ENCODE measurements around the gene VENTX.
"Not testable (repeated sequence)": the region's sequence is repeated elsewhere in the genome, so short reads cannot be mapped to it uniquely, and the experiment has no call there.

VENTX gene

DNA sequence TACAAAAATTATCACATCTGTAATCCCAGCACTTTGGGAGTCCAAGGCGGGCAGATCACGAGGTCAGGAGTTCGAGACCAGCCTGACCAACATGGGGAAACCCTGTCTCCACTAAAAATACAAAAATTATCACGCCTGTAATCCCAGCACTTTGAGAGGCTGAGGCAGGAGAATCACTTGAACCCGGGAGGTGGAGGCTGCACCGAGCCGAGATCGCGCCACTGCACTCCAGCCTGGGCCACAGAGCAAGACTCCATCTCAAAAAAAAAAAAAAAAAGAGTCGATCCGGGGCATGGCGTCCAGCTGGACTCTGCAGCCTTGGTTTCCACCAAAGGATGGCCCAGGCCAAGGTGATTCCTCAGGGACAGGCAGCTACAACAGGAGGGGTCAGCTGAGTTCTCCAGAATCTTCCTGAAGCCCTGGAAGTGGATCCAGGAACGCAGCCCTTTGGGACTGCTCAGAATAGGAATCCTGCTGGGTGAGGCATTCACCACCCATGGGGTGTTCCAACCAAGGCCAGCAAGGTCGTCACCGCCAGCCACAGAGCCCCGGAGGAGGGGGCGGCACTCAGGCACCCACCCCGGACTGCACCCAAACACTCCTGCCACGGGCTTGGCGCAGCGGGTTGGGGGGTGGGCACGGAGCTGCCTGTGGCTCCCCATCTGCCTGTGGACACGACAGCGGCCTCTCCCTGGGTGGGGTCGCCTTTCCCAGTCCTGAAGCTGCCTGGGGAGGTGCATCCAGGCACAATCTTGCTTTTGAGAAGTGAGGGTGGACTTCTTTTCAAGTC is 19.7 kb upstream of the VENTX start:
- no peak for DNase-seq

DNA sequence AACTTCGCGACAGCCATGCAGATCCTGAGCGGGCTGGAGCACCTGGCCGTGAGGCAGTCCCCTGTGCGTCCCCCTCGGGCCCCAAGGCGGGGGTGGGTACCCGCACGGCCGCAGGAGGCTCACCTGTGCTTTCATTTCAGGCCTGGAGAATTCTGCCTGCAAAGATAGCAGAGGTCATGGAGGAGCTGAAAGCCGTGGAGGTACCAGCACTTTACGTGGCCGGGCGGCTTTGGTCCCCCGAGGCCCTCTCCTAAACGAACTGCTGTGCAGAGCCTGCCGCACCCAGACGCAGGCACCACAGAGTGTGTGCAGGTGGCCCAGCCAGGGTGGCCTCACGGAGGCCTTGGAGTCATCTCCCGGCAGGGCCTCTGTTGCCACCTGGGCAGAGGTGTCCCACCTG is 18.8 kb upstream of the VENTX start:
- DNase-seq, result no peak

DNA sequence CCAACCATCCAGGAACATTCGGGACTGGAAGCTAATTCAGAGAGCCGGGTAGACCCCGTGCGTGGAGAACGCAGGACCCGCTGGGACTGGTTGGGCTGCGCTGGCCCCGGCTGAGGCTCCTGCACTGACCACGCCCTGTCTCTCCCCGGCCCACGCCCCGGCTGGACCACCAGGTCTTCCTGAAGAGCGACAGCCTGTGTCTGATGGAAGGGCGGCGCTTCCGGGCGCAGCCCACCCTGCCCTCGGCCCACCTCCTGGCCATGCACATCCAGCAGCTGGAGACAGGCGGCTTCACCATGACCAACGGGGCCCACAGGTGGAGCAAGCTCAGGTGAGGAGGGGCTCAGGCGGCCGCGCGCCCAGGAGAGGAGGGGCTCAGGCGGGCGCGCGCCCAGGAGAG is 17.9 kb upstream of the VENTX start:
- DNase-seq, result no peak

DNA sequence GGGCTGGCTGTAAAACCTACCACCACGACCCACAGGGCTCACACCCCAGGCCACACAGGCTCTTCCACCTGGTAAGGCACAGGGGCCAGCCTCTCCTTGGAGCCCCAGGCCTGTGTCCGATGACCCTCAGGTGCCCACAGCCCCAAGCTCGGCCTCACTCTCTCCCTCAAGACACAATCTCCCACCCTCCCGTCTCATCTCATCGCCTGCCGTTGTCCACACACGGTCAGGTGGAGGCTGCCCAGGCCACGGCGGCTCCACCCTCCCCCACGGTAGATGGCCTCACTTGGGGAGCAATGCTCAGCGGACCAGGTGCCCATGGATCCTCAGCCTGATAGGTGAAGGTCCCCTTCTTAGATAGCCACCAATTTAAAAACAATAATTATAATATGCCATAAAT is 16.3 kb upstream of the VENTX start:
- DNase-seq, result no peak

DNA sequence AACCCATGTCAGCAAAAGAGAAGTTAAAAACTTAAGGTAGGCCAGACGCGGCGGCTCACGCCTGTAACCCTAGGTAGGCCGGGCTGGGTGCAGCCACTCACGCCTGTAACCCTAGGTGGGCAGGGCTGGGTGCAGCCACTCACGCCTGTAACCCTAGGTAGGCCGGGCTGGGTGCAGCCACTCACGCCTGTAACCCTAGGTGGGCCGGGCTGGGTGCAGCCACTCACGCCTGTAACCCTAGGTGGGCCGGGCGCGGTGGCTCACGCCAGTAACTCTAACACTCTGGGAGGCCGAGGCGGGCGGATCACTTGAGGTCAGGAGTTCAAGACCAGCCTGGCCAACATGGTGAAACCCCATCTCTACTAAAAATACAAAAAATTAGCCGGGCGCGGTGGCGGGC is 15.9 kb upstream of the VENTX start:
- DNase-seq, result not testable (repeated sequence)

DNA sequence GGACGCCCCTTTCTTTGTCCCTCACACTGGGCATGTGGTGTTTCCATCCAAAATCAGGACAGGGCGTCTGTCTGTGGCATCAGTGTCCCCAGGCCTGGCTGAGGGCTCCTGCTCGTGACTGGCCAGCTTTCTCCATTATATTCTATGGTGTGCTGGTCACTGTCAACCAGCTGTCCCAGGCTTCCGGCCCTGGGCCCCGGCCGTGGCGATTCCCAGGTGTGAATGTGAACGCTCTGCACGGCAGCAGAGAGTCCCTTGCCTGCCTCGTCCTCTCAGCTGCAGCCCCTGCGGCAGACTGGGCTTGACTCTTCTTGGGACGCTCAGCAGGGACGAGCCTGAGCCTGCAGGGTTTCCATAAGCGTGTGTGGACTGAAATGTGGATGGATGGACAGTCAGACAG is 13.6 kb upstream of the VENTX start:
- DNase-seq, result no peak

DNA sequence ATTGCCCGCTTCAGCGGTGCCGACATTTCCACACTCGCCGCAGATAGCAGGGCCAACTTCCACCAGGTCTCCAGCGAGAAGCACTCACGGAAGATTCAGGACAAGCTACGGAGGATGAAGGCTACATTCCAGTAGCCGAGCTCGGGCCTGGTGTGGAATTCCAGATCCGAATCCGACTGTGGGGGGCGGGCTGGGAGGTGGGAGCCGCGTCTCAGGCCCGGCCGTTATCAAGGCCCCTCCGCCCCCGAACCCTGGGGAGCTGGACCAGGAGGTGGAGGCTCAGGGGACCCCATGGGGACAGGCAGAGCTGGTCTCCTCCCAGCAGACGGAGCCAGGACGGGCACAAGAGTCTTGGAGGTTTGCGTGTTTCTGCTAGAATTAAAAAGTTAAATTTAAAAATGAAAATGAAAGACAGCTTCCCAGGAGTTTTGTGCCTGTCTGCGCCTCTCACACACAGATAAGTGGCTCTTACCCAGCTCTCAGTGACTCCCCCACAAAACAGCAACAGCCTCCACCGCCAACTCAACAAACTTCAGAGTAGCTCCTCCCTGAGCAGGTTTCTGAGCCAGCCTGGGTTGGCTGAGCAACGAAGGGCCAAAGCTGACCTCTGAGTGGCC is 12.8 kb upstream of the VENTX start:
- no peak for DNase-seq

DNA sequence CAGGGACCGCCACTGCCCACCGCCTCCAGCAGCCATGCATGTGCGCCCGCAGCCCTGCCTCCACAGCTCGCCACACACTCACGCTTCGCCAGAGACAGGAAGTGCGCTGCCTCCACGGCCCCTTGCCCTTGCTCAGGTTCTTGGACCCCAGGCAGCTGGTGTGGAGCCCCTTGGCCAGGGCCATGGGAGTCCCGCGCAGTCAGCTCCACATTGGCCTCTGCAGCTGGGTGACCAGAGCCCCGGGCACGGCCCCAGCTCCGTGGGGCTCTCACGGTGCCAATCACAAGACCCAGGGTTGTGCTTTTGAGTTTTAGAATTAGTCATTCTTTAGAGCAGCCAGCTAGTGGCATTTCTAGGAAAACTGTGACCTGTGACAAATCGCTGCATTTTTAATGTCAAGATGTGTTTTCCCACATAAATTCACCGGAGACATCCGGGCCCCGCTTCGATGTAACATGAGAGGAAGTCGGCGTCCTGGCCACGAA is 11.9 kb upstream of the VENTX start:
- no peak for DNase-seq

DNA sequence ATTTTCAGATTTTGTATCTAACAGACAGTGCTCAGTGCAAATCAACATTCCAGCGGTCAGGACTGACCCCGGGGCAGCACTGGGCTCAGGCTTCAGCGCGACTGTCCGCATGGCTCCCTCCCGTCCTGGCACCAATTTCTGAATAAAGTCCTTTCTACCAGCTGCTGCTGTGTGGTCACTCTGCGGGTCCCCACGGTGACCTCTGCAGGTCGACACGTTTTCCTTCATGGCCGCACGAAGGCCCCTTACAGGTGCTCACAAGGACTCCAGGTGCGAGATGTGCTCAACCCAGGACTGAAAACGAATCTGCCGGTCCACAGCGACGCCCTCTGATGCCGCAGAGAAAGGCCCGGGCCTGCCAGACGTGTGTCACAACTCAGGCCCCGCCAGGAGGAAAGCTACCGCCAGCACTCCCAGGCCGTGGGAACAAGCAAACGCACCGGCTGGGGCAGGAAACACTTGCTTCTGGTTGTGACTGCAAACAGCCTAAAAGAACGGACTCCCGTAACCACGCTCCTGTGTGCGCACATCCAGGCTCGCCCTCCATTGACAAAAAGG is 11.3 kb upstream of the VENTX start:
- no peak for DNase-seq

DNA sequence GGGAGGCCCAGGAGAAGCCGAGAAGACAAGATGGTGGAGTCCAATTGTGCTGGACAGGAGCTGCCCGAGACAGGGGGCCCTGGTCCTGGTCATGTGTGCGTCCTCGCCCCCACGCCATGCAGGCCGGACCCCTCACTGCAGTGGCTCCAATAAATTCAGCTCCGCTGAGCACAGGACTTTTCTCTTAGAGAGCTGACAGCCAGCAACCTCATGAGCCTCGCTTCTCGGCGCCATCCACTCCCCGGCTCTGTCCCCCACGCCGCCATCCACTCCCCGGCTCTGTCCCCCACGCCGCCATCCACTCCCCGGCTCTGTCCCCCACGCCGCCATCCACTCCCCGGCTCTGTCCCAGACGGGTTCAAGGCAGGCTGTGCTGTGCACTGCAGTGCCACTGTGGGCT is 10.4 kb upstream of the VENTX start:
- no peak for DNase-seq

DNA sequence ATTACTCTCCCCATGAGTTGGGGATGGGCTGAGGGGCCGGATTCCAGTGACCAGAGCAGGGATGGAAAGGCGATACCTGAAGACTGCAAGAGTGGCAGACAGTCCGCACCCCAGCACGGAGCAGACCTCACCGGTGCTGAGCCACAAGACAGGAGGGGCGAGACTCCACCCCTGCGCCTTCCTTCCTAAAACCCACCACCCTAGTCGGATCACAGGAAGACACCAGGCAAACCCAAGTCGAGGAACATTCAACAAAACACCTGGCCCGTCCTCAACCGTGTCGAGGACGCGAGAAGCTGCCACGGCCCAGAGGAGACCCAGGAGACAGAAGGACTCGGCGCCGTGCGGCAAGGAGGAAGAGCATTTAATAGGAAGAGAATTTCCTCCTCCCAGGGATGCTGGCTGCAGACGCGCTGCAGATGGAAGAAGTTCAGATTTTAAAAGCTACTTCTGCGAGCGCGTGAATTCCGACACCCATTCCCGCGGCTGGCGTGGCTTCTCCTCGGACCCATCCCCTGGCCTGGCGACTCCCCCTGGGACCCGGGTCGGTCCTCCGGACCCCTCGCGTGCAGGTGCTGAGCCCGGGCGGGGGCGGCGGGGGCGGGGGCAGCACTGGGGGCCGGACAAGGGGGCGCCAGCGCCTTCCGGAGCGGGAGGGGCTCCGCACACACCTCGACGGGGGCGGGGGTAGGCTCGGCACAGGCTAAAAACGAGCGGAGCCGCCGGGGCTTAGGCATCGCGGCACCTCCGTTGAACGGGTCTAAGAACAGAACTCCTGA is 8.2 kb upstream of the VENTX start:
- DNase-seq, result no peak

DNA sequence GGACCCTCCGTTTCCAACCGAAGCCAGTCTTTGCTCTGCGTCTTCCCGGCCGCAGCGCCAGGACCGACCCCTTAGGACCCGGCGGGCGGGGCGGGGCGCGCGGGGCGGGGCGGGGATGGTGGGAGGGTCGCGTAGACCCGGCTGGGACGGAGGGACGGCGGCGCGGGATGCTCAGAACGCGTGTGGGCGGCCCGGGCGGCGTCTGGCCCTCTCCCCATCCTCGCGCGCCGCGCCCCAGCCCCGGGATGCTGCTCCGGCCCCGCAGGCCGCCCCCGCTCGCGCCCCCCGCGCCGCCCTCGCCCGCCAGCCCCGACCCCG is 7.7 kb upstream of the VENTX start, which contains the start of gene UTF1:
Gene UTF1, plus strand, starts transcription at position 174 of the 318 bp plus-strand sequence. Its CDS starts 72 bp downstream, at position 246.
- DNase-seq, result no peak

DNA sequence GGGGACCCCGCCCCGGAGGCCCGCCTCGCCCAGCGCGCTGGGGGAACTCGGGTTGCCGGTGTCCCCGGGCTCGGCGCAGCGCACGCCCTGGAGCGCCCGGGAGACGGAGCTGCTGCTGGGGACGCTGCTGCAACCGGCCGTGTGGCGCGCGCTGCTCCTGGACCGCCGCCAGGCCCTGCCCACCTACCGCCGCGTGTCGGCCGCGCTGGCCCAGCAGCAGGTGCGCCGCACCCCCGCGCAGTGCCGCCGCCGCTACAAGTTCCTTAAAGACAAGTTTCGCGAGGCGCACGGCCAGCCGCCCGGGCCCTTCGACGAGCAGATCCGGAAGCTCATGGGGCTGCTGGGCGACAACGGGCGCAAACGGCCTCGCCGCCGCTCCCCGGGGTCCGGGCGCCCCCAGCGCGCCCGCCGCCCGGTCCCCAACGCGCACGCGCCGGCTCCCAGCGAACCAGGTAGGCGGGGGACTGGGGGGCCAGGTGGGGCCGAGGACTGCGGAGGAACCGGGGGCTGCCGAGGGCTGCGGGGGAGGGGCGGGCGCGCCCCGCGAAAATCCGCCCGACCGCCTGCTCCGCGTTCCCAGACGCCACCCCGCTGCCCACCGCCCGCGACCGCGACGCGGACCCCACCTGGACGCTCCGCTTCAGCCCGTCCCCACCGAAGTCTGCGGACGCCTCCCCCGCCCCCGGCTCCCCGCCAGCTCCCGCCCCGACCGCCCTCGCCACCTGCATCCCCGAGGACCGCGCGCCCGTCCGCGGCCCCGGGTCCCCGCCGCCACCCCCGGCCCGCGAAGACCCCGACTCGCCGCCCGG is 7.1 kb upstream of the VENTX start:
- no peak for DNase-seq

DNA sequence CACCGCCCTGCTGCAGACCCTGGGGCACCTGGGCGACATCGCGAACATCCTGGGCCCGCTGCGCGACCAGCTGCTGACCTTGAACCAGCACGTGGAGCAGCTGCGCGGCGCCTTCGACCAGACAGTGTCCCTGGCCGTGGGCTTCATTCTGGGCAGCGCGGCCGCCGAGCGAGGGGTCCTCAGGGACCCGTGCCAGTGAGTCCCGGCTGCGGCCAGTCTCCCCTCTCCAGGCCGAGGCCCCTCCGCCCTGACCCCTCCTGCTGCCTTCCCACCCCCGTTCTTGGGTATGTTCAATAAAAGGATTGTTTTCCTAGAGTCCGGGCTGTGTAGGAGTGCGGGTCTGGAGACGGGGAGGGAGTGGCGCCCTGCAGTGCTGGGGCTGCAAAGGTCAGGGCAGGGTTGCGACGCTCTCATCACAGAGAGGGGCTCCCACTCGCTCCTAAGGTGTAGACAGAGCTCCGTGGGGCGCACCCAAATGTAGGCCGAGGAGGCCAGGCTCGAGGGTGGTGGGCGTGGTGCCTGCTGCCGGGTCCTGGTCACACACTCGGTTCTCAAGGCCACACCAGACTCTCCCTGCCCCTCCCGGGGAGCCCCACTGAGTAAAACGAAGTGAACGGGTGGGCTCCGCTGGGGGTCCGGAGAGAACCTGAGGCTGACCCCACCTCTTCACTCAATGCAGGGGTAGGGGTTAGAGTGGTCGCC is 6.3 kb upstream of the VENTX start:
- DNase-seq, result no peak

DNA sequence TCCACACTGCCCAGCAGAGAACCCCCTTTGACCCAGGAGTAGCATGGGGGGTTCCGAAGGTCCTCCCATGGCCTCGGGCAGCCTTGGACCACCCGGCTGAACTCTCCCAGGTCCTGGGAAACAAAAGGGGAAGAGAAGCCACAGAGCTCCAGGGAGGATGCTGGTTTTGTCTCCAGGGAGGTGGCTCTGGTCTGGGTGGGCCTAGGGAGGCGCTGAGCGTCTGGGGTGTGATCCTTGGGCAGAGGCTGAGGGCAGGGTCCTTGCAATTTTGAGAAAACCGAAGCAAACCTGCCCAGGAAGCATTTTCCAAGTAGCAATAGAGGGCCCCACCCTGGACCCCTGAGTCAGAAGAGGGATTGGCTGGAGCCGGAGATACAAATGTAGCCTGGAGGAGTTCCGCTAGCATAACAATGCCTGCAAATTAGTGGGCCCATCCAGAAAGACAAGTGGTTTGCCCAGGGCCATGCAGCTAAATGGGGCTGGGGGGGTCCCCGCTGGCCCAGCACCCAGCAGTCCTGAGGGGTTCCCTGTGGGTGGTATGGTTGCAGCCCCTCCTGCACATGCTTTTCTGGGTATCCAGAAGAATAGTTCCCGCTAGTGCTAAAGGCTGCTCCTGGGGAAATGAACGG is 5.6 kb upstream of the VENTX start:
- DNase-seq, result no peak

DNA sequence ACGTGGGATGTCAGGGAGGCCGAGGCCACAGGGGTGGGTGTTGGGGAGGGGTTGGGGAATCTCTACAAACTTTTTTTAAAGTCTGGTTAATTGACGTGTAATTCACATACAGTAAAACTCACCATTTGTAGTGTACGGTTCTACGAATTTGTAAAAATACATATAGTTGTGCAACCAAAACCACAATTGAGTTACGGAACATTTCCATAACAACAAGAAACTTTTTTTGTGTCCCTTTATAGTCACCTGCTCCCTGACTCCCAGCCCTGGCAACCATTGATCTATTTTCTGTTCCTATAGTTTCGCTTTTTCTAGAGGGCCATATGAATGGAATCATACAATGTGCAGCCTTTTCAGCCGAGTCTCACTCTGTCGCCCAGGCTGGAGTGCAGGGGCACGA is 2.9 kb upstream of the VENTX start:
- DNase-seq, result not testable (repeated sequence)

DNA sequence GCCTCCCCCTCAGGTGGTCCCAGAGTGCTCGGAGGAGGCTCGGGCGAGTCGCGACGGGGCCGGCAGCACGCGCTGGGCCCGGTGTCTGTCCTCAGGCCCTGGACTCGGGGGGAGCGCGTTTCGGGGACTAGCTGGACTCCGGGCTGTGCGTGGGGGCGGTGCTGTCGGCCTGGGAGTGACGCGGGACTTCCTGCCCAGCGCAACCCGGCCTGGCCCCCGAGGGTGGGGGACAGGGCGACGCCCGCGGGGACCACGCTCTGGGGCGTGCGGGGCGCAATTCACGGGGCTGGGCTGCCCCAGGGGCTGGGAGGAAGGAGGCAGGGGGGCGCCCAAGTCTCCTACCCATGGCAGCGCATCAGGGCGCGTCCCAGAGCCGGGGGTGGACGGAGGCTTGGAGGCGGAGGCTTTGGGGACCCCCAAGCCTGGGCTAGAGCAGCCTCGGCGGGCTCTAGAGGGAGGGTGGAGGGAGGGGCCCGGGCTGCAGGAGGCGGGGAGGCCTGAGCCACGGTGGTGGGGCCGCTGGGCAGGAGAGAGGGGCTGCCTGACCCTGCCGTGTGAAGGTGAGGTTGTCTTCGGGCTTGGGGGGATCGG is 2.3 kb upstream of the VENTX start:
- no peak for DNase-seq

DNA sequence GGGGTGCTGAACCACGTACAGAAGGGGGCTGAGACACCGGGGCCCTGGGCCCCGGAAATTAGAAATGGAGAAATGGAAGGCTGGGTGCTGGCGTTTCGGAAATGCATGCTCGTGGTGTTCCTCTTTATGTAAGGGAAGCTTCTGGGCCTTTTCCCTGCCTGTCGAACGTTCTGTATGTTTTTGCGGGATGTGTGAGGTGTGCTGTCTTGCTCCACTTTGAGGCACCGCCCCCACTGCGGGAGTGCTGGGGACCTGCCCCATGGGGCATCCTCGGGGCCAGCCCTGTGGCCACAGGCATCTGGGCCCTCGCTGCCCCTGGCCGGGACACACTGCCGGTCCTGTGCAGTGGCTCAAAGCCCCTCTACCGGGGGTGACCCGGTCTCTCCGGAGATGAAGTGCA is 1.7 kb upstream of the VENTX start:
- DNase-seq, result no peak

DNA sequence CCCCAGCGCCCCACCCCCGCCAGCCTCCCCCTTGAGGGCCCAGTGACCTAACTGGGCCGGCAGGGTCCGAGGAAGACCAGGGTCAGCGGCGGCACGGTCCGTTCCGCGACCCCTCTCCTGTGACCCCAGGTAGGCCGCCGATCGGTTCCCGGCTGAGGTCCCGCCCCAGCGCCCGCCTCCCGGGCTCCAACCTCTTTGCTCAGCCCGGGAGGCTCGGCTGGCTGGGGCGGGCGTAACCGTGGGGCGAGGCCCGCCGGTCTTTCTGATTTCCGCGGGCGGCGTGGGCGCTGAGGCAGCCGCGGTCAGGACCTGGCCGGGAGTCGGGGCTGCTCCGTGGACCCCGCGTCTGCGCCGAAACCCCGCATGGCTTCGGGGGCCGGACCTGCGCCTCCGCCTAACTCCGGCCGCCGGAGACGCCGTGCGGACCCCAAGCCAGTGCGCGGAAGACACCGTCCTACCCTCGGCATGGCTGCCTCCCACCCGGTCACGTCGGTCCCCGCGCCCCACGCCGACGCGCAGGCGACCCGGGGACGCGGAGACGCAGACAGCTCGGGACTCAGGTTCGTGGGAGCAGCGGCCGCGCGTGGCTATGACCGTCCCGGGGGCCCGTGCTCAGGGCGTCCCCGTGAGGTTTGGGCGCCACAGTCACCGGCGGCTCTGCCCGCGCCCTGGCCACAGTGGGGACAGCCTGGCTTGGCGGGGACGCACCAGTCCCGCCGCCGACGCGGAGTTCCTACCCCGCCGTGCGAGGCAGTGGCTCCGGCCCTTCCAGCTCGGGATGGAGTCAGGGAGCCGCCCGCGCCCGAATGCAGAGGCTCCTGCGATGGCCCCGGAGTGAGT is 1.0 kb upstream of the VENTX start:
- no peak for DNase-seq

DNA sequence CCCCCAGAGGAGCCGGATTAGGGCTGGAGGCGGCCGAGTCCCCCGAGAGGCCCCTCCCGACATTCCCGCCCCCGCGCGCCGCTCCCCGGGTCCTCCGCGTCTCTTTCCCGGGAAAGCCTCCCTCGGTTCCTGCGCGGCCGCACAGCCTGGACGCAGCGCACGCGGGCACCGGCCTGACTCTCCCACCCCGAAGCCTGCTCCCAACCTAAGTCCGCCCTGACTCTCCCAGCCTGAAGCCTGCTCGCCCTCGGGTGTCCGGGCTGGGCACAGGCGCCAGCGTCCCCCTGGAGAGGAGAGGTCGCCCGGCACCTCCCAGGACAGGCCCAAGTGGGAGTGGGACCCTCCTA is 441 bp upstream of the VENTX start:
- DNase-seq, result no peak

DNA sequence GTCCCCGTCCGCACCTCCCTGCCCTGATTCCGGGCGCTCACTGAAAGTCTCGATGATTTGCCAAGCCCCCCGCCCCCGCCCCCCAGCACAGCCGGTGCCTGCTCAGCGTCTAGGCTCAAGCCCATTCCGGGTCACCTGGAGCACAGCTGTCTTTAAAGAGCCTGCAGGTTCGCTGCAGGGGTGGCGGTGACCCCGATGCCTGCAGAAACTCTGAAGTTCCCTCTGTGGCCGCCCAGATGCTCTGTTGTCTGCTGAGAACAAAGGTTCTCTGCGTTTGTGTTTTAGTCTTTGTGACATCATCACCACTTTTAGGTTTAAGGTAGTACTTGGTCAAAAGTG is 780 bp downstream of the VENTX start:
- no peak for DNase-seq

Data from NCI-H1694 treated with DMSO at 0.1 percent for 48 hours (cell line).